GM20000 (cell line): ENCODE measurements around the gene EGFR.

Source experiments
- DNase-seq: peaks from one replicate; pipeline ENCODE4 v3.0.0; 2012; ENCODE audit warnings: low spot score
- TF ChIP-seq, protein P1 (sequence below): IDR thresholded peaks from 2 replicates; pipeline ENCODE4 v1.5.1; 2012; ENCODE audit warnings: mild to moderate bottlenecking, control low read depth; ENCODE audit errors: extremely low read depth, missing control alignments

The EGFR gene

GRCh38 chr7:55177068-55177530, 158.3 kb downstream of the EGFR start:
- TF ChIP-seq, protein P1, sequence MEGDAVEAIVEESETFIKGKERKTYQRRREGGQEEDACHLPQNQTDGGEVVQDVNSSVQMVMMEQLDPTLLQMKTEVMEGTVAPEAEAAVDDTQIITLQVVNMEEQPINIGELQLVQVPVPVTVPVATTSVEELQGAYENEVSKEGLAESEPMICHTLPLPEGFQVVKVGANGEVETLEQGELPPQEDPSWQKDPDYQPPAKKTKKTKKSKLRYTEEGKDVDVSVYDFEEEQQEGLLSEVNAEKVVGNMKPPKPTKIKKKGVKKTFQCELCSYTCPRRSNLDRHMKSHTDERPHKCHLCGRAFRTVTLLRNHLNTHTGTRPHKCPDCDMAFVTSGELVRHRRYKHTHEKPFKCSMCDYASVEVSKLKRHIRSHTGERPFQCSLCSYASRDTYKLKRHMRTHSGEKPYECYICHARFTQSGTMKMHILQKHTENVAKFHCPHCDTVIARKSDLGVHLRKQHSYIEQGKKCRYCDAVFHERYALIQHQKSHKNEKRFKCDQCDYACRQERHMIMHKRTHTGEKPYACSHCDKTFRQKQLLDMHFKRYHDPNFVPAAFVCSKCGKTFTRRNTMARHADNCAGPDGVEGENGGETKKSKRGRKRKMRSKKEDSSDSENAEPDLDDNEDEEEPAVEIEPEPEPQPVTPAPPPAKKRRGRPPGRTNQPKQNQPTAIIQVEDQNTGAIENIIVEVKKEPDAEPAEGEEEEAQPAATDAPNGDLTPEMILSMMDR: no peak

GRCh38 chr7:55177589-55178261, 158.9 kb downstream of the EGFR start:
- no peak for DNase-seq
- TF ChIP-seq, protein P1: no peak

More at GRCh38 chr7:55177068-55177530, 158.3 kb downstream of the EGFR start:
- no peak for DNase-seq

DNA sequence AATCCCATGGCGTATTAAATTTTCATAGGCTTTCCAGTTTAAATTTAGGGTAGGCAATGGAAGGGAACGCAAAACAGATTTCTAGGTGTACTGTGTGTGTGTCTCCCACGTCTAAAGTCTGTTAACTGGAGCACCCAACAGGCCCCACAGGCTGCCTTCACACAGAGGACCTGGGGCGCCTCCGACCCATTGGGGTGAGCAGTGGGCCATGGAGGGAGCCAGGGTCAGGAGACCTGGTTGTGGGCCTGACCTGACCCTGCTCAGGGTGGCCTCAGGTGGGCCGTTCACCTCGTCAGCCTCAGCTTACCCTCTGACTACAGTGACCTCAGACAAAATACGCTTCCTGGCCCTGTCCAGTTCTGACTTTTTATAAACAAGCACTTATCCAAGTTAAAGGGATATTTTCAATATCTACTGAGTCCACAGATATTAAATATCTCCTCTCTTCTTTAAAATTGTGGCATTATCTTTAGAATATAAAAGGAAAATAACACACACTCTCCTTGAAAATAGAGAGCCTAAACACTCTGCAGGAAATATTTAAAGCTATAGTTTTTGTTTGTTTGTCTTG, 159.6 kb downstream of the EGFR start:
- TF ChIP-seq, protein P1: no peak
- no peak for DNase-seq

DNA sequence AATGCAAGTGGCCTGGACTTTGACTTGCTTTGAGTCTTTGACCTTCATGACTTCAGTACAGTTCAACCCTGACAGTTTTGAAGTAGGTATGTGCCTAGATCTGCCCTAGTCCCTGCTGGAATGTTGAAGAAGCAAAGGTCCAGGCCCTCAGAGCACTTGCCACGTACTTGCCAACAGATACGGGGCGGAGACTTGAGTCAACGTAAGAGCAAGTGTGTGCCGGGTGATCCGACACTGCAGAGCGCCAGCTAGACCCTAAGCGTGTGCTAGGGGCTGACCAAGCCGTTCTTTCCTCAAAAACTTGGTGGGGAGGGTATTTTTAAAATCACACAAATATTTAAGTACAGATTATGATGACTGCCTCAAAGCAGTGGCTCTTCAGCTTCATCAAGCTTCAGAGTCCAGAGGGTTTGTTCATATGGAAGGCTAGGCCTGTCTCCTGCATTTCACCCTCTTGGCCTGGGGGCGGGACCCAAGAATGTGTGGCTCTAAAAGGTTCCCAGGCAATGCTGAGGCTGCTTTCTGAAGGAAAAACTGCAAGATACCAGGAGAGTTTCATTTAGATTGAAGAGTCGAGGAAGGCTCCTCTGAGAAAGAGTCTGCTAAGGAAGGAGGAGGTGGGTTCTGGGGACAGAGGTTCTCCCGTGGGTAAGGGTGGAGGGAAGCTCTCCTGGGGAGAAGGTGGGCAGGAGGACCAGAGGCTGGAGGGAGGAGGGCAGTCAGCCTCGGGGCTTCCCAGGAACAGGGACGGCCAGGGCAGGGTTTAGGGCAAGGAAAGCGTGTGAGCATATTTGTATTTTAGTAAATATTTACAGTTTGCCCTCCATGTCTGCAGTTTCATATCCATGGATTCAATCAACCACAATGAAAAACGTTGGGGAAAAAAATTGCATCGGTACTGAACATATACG, 160.3 kb downstream of the EGFR start:
- TF ChIP-seq, protein P1: no peak
- no peak for DNase-seq

DNA sequence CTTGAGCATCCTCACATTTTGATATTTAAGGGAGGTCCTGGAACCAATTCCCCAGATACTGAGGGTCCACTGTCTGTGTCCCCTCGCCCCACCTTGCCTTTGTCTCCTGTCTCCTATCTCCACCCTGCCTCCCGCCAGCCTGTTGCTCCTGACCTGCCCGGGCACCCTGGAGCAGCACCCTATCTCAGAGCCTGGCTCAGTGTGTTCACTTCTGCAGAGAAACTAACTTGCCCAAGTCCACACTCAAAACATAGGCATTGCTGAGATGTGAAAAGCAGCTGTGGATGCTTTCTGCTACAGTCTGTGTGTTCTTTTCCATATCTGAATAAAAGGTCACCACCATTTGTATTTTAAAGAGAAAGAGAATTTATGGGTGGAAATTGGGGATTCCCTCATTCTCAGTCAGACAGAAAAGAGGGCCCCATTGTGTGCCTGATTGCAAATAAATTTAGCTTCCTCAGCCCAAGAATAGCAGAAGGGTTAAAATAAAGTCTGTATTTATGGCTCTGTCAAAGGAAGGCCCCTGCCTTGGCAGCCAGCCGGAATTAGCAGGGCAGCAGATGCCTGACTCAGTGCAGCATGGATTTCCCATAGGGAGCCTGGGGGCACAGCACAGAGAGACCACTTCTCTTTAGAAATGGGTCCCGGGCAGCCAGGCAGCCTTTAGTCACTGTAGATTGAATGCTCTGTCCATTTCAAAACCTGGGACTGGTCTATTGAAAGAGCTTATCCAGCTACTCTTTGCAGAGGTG, 161.3 kb downstream of the EGFR start:
- TF ChIP-seq, protein P1: no peak
- no peak for DNase-seq

GRCh38 chr7:55180963-55181542, 162.2 kb downstream of the EGFR start:
- no peak for DNase-seq
- TF ChIP-seq, protein P1: no peak
